ENCODE data around the gene PKHD1.
A peak's percentile ranks its signal among the peaks of the same experiment; 100 is the strongest.

Gene PKHD1

DNA sequence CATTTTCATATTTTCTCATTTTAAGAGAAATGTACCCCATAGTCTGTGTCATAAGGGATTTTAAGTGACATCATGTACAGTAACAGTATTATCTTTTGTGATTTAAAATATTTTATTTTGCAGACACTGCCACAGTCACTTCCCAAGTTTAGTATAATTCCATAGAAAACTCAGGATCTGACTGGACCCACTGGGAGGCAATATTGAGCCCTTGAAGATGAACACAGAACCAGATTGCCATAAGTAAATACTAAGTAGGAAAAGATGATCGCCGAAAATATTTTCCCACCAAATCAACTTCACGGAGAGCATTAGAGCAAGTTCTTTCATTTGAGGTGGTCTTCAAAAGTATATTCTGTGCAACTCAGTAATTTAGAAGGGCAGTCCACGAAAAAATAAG, 17.6 kb upstream of the PKHD1 start:
- DNase-seq = no peak

DNA sequence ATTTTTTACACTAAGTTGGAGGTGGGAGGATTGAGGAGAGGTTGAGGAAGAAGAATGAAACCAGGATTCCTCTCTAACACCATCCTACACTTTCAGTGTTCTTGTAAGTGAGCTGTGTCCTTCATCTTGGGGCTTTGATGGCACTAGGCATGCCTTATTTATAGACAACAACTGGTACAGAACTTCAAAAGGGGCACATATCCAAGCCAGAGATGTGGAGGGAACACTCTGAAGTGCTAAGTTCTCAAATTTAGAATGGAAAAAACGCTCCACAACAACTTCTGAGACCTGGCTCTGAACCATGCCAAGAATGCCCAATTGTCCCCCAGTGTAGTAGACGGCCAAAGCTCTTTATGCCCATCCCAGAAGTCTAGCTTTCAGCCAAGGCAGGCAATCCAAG, 16.2 kb upstream of the PKHD1 start:
- DNase-seq = no peak

DNA sequence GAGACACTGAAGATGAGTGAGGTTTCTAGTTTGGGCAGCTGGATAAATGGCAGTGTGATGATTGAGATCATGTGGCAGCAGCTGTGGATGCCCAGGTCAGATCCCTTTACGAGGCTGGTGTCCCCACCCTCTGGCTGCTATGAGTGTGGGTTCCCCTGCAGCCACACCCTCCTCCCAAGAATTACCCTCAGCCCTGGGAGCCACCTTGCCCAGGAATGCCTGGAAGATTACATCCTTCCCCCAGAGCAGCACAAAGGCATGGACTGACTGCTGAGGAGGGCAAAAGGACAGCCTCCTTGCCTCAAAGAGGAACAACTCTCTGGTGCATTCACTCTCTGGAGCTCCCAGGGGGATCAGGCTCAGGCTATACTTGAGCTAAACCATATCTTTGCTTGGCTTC, 15.0 kb upstream of the PKHD1 start:
- DNase-seq = no peak

DNA sequence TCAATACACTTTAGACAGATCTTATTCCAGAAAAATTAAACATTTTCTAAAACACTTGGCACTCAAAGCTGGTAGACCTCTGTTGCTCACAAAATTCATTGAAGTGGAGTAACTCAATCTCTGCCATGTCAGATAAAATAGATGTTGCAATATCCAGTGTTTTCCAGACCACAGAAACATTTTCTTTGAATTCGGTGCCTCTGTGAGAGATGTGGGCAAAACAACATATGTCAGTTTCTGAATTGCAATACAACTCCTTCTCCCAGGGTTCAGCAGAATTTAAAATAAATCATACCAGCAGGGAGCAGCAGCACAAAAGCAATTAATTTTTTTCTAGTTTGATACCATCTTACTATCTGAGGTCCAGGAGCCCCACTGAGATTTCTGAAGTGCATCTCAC, 11.3 kb upstream of the PKHD1 start:
- DNase-seq = peak; percentile 42

DNA sequence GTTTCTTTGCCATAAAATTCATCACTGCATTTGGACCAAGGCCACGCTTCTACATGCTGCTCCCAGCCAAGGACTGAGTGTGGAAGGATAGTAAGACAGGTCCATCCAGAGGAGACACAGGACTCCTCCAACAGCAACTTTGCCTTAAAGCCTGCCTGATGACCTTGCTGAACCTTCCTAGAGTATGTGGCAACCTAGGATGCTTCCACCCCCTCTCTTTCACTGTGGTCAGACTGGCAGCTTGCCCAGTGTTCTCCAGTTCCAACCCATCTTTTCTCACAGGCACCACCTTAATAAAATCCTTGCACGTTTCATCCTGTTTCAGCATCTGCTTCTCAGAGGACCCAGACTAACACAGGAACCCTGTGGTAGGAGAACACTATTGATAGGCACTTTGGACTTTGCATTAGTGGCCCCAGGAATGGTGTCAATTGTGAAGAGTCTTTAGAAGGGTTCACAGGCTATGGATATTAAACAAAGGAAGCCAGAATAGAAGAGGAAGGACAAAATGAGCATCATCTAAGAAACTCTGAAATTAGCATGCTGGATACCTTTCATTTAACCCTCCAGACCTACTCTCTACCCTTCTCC, 2.4 kb upstream of the PKHD1 start:
- peak; percentile 43 for DNase-seq

DNA sequence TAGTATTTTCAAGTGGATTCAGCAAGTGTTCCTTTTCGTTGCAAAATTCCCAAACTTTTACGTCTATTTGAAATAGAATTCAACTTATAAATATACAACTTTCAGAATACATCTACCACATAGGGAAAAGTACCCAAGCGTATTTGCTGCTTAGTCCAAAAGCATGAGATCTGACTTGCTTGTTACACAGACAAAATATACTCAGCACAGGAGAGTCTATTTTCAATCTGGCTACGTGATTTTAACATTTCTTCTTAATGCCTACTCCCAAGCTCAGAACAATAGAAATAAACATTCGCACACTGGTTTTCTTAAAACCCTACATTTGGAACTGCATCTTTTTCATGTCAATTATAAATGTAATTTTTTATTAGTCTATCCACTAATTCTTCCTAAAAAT, 672 bp downstream of the PKHD1 start:
- DNase-seq = no peak

DNA sequence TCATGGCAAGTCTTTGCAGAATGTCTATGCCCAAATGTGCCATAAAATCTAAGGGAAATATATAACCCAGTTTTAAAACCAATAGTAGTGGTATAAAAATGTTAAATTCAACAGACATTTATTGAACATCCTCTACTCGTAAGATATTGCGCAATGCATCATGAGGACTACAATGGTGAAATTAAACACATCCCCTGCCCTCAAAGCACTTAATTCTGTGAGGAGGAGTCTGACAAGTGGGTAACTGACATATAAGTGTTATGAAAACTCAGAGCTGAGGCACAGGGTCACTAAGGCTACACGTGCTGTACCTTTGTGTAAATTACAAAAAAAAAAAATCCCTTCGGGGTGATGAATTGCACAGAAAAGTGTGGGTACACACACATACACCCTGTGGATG, 6.2 kb downstream of the PKHD1 start:
- DNase-seq = no peak

DNA sequence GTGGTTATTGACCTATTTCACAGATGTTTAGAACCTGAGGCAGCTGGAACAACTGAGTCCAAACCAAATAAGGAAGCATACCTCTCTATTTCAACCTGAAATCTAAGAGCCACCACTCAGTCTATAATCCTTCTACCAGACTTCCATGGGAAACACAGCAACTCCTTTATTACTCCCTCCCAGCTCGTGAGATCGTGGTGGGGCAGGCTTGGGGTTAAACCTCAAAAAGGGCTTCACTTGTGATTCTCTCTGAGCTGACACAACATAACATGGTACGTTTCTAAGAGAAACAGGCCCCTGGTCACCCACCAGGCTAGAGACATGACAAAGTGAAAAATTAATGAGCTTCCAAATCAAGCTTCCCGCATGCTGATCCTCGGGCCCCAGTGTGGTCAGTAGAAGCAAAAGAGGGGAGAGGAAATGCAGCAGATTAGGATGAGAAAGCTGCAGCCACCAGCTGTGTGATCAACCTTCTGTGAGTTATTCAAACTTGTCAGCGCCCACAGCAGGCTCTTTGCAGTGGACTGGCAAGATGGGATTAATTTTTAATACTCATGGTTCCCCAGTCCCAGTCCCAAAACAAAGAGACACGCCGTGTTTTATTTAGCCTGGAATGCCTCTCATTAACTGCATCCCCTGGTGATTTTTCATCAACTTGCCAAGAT, 9.3 kb downstream of the PKHD1 start:
- DNase-seq = no peak

DNA sequence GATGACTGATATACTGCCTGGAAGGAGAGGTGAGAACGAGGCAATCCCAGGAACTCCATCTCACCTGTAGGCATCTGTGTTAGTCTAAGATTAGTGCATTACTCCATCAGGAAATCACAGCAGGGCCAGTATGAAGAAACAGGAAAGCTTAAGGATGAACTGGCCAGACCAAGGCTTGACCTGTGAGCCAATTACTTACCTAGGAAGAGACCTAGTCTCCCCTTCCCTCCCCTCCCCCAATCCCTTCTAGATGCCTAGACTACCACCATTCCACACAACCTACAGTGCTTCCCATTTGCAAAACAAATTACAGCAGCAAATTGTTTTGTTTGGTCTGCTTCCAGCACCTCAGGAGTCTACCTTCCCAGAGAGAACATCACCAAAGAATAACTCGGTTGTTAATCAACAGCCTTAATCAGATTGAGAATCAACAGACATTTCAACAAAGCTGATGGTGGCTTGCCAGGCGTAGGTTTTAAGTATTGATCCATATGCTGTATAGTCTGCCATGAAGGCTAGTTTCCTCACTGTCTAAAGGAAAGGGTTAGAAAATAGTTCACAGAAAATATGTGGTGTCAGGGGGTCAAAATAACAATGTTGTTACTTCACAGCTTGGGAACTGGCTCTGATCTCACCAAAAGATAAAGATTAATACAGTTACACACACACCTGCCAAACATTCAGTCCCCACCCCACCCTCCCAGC, 10.1 kb downstream of the PKHD1 start:
- no peak for DNase-seq

DNA sequence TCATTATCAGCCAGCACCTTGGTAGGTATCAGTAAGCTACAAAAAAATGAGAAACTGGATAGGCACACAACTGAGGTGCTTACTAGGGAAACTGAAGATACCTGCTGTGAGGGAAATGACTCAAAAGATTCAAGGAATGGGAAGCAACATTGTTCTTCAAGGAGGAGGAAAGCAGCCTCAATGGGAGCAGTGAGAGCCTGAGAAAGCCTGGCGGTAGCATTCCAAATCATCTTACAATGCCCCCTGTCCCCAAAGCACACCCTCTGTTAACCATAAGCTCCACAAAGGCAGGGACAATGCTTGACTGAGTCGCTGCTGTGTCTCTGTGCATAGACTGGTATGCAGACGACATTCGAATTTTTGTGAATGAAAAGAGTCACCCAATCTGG, 10.6 kb downstream of the PKHD1 start:
- DNase-seq = no peak

DNA sequence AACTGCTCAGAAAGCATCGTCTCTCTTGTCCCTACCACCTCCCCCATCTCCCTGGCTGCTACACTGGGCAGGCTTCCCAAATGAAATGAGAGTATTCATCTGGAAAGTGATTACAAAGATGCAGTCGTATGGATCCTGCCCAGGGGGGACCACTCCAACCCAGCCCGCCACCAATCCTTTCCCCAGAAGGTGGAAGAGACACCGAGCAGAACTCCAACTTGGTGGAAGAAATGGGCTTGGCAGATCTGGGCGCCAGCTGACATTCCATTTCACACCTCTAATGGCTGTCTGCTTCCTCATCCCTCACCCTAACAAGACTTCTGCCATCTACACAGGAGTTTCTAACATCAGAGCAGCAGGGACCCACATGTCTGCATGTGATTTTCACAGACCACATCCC, 12.7 kb downstream of the PKHD1 start:
- no peak for DNase-seq

DNA sequence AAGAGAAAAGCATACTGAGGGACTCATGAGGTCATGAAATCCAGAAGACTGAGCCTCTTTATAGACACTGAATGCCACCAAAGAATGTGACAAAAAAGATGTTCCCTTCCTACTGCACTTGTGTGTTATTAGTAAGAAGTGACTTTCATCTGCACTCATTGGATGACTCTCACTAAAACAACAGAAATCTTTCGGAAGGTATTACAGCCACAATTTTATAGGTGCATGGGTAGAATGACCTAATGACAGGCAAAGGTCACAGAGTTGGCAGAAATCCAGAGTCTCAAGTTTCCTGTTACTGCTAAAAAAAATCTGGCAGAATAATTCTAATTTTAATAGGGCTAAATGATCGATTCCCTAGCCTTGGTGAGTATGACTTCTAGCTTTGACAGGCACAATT, 13.3 kb downstream of the PKHD1 start:
- DNase-seq = no peak

DNA sequence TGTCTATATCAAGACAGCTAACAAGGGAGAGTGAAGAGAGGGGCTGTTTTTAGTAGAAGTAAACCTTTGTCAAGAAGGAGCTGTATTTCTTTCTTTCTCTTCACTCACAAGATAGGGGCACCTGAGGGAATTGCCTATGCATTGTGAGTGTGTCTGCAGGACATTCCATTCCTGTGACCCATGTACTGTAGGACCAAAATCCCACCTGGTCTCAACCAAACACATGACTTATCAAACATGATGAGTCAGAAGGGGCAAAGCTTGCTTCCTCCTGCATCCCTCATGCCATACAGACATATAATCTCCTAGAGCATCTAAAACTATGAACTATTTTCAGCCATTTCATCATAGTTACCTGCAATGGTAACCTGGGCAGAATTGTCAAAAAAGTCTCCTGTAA, 21.8 kb downstream of the PKHD1 start:
- no peak for DNase-seq

DNA sequence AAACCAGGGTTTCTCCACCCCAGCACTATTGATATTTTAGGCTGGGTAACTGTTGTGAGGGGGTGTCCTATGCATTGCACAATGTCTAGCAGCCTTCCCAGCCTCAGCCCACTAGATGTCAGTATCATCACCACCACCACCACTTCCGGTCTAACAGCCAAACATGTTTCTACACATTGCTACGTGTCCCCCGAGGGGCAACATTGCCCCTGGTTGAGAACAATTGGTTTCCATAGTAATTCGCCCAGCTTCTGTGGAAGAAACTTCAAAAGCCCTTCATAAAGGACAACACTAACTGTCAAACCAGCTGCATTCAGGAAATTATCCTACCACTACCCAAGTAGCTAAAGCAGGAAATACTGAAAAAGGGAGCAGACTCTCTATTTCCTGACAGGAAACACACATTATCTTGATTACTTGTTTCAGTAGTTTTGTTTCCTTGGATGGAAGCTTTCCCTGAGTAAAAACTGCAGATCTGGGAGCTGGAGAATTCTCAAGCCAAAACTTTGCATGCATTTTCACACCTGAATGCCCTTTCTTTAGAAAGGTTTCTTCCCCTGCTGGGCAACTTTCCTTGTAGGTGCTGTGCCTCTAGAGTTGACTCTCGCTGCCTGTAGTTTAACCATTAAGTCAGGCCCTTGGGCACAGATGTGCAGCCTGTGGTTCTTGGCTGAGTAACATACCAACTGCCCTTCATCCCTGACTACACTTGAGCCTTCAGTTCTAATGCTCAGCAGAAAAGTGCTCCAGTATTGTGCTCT, 23.6 kb downstream of the PKHD1 start:
- peak; percentile 91 for DNase-seq

DNA sequence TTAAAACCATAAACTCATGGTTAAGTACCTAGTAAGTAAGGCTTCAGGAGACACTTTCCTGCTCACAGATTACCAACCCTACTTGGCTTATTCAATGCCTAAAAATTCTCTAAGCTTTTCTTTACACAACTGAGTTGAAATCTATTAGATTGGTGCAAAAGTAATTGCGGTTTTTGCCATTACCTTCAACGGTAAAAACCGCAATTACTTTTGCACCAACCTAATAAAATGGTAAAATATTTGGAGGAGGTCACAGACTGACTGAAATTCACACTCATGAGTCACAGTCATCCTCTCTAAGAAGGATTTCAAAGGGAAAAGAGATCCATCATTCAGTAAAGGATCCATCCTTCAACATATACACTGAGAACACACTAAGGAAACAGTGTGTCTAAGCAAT, 25.9 kb downstream of the PKHD1 start:
- no peak for DNase-seq

DNA sequence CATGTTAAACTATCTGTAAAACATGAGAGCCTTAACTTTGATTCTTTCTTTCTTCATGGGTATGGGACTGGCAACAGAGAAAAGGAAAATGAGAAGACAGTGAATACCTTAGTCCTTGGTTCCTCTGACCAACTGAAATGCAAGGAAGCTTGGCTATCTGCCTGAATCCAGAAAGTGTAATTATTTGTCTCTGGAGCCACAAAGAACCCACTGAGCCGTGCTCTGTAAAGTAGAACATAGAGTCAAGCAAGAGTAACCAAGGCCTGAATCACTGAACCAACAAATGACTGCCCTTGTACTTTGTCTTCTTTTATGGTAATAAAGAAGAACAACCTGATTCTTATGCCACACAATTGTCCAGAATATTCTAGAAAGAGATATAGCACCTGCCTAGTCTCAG, 27.6 kb downstream of the PKHD1 start:
- DNase-seq = no peak

DNA sequence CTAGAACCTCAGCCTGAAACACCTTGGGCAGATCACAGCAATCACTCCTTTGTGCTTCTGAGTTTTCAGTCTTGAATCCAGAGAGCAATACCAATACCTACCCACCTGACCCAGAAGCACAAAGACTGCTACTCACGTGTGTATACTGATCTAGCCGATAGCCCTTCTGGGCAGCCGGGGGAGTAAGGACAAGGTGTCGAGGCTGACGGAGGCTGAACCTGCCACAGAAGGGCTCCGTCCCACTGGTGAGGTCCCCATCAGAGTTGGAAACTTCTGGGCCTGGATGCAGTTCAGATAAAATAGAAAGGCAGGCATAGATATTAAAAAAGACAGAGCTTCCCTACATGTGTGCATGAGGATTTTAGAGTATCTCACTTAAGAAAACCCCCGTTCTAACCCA, 32.0 kb downstream of the PKHD1 start:
- no peak for DNase-seq

DNA sequence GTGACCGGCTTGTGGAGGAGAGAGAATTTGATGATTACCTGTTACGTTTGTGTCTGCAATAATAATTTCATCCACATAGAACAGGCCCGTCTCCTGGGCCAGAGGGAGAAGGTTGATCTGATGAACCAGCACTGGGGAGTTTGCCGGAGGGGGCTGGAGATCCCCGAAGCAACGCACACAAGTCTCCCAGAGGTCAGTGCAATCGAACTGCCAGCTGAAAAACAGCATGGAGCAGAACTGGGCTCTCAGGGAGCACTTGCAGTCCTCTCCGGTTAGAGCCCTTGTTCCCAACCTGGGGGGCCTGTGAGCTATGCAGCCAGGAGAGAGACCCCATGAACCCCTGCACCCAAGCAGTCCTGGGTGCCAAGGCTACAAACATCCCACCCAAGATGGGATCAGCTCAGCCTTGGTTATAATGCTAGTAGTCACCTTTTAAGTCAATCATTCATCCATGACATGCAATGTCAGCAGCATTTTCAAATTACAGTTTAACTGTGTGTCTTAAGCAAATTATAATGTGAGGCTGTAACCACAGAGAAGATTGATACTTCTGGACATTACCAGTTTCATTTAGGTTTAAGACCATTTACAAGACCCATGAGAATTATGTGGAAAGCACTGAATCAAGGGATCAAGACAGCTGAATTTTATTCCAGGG, 34.2 kb downstream of the PKHD1 start:
- DNase-seq = no peak

DNA sequence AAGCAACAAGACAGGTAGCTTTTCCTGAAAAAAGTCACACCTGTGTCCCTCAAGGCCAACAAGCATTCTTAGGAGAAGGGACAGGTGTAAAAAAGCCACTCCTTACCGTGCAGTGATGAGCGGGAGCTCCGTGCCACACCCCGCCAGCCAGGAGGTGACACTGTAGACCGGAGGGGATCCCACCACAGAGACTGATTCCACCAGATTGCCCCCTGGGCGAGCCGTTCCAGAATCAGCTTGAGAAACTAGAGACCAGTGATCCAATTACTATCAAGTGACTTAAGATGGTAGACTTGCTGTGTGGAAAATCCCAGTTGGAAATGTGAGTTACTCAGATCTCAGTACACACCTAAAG, 37.4 kb downstream of the PKHD1 start:
- no peak for DNase-seq

DNA sequence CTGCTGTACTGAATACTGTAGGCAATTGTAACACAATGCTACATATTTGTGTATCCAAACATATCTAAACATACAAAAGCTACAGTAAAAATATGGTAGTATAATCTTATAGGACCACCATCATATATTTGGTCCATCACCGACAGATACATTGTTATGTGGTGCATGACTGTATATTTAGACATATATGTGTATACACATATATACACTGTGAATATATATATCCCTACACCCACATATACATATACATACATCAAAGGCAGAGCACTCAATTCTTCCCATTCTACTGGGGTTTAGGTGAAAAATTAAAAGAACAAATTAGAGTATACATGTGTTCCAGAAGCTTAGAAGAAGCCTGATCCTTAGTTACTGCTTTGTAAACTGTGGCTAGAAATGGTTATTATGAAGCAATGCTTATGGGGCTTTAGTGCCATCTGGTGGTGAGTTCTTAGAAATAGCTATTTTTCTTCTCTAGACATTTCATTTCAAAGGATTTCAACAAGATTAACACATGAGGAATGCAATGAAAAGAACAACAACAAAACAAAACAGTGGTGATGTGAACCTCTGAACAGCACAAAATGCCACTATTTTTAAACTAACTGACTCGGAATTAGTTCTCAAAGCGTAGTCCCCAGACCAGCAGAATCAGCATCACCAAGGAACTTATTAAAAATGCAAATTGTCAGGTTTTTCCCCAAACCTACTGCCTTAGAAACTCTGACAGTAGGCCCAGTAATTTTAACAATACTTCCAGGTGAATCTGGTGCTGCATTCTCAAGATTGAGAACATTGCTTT, 38.0 kb downstream of the PKHD1 start:
- DNase-seq = peak; percentile 69

DNA sequence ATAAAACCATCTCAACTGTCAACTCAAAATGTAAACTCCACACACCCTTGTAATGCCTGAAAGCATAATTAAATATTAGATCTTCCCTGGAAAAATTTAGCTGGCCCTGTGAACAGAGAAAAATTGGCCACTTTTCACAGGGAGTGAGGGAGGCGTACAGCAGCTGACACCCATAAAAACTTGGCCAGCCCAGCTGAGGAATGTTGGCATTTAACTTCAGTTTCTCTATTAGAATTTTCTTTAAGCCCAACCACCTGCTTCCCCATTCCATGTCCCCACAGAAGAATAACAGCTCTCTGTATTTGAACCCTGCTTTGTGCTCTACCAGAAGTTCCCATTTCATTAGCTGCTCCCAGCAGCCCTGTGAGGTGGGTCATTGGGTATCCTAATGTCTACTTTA, 41.0 kb downstream of the PKHD1 start:
- no peak for DNase-seq

DNA sequence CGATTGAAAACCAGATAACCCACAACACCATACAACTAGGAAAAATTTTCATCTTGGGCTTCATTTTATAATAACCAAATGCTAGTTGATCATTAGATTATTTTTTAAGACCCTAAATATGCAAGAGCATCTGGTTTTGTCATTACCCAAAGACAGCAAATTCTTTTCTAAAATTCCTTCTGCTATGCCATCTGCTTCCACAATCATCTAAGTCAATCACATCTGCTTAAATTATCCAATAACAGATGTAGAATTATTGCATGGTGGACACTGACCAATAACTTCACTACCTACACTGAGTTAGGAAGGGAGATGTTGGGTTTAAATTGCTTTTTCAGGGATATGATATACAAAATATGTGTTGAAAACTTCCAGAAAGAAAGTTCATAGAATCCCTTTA, 41.9 kb downstream of the PKHD1 start:
- no peak for DNase-seq

DNA sequence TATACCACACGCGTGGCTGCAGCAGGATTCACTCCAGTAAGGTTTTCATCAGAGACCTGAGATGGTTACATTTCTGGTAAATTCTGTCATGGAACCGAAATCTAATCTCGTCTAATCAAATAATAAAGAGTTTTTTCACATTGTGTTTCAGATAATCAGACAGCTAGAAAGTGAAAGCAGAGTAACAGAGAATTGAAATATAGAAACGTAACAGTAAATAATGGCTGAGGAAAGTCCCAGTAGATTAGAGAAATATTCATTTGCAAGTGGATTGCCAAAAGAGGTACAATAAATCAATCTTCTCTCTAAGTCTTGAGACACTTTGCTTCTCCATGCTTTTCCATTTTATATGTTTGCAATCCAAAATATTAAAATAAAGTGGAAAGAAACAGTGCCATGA, 42.4 kb downstream of the PKHD1 start:
- no peak for DNase-seq

Measured in hematopoietic multipotent progenitor cell treated with erythropoietin and hydrocortisone succinate and interleukin-3 and kit ligand, for 4 days (in vitro differentiated cells).